ENCODE measurements around the gene CCDC181. TPM values are rescaled to one million over a fixed set of nuclear protein-coding genes. Genes with fewer than 3 reads are reported as not detected.

CCDC181 gene
- total RNA-seq, 1 donor from 2014 or later = 3.5 TPM

DNA sequence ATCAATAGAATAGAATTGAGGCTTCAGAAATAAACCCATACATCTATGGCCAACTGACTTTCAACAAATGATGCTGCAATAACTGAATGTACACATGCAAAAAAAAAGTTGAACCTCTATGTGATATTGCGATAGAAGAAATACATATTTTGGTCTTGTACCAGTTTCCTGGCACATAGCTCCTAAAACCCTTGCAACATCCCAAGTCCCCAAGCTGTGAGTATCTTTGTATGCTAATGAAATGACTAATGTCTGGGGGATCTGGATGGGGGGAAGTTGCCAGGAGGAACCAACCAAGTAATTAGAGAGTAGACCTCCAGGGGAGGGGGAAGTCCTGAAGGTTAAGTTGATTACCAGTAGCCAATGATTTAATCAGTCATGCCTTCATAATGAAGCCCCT lies 34.9 kb downstream of the CCDC181 start:
- H3K9me3 Mint-ChIP-seq = no peaks in the 10 kb centered on the region
- H3K27me3 Mint-ChIP-seq = no peaks in the 10 kb centered on the region
- peaks cover 35% of the 10 kb centered on the region for H3K36me3 Mint-ChIP-seq
- no peak overlapping the region for H3K27ac Mint-ChIP-seq
- TF ChIP-seq, protein P1, sequence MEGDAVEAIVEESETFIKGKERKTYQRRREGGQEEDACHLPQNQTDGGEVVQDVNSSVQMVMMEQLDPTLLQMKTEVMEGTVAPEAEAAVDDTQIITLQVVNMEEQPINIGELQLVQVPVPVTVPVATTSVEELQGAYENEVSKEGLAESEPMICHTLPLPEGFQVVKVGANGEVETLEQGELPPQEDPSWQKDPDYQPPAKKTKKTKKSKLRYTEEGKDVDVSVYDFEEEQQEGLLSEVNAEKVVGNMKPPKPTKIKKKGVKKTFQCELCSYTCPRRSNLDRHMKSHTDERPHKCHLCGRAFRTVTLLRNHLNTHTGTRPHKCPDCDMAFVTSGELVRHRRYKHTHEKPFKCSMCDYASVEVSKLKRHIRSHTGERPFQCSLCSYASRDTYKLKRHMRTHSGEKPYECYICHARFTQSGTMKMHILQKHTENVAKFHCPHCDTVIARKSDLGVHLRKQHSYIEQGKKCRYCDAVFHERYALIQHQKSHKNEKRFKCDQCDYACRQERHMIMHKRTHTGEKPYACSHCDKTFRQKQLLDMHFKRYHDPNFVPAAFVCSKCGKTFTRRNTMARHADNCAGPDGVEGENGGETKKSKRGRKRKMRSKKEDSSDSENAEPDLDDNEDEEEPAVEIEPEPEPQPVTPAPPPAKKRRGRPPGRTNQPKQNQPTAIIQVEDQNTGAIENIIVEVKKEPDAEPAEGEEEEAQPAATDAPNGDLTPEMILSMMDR (conservative IDR thresholded peaks at IDR 0.05) = no peak
- H3K4me1 Mint-ChIP-seq (ENCODE audit: unreplicated experiment) = no peaks in the 10 kb centered on the region
- no peak overlapping the region for H3K4me3 Mint-ChIP-seq
- DNase-seq (ENCODE audit: extremely low spot score, unreplicated experiment) = no peak

DNA sequence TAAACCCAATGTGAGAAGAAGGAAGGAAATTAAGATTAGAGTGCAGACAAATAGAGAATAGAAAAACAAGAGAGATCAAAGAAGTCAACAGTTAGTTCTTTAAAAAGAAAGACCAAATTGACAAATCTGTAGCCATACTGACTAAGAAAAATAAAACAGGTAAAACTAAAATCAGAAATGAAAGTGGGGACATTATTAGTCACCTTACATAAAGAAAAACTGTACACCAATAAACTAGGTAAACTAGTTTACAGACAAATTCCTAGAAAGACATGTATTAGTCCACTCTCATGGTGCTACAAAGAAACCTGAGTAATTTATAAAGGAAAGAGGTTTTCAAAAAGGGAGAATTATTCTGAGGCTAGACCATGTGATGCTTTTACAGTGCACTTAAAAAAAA lies 37.0 kb downstream of the CCDC181 start:
- DNase-seq (ENCODE audit: extremely low spot score, unreplicated experiment) = no peak
- peaks cover 36% of the 10 kb centered on the region for H3K36me3 Mint-ChIP-seq
- no peaks in the 10 kb centered on the region for H3K9me3 Mint-ChIP-seq
- no peaks in the 10 kb centered on the region for H3K27me3 Mint-ChIP-seq
- no peak overlapping the region for H3K27ac Mint-ChIP-seq
- TF ChIP-seq, protein P1 (conservative IDR thresholded peaks at IDR 0.05) = no peak
- no peak overlapping the region for H3K4me3 Mint-ChIP-seq
- H3K4me1 Mint-ChIP-seq (ENCODE audit: unreplicated experiment) = no peaks in the 10 kb centered on the region

DNA sequence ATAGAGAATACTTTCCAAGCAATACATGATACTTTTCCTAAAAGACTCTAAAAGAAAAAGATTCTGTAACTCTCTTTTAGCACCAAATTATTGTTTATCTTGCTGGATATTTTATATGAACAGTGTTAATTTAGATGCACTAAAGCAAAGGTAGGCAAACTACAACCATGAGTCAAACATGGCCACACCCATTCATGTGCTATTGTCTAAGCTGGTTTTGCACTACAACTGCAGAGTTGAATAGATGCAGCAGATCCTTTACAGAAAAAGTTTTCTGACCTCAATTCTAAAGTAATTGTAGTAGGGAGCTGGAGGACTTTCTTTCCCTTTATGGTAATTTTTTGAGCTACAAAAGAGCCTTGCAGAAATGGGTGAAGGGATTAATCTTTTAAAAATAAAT lies 39.9 kb downstream of the CCDC181 start:
- no peak overlapping the region for H3K4me3 Mint-ChIP-seq

DNA sequence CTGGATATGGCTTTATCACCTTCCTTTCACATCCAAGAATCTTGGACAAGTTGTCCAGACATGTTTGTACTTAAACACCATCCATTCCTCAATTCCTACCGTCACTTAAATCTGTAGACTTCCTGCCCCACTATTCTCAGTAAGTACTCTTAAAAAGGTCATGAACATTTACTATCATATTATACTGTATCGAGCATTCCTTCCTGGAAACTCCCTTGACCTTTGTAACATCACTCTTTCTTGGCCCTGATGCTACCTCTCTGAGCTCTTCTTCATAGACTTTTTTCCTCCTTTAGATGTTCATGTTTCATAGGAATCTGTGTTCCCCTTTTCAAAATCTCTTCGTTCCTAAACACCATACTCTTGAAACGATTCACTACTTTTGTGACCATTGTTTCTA lies 43.8 kb downstream of the CCDC181 start:
- no peaks in the 10 kb centered on the region for H3K9me3 Mint-ChIP-seq
- no peaks in the 10 kb centered on the region for H3K27me3 Mint-ChIP-seq
- H3K4me1 Mint-ChIP-seq (ENCODE audit: unreplicated experiment) = no peaks in the 10 kb centered on the region
- no peak overlapping the region for H3K4me3 Mint-ChIP-seq
- H3K27ac Mint-ChIP-seq = no peak overlapping the region
- no peak for DNase-seq (ENCODE audit: extremely low spot score, unreplicated experiment)
- TF ChIP-seq, protein P1 (conservative IDR thresholded peaks at IDR 0.05) = no peak
- H3K36me3 Mint-ChIP-seq = peaks cover 23% of the 10 kb centered on the region

More for the DNA sequence above, 39.9 kb downstream of the CCDC181 start:
- Mint-ChIP-seq H3K36me3 (peaks cover 25% of the 10 kb centered on the region), H3K9me3 (no peaks in the 10 kb centered on the region), H3K27me3 (no peaks in the 10 kb centered on the region), H3K4me1 (ENCODE audit: unreplicated experiment) (no peaks in the 10 kb centered on the region), H3K27ac (no peak overlapping the region)
- TF ChIP-seq, protein P1 (conservative IDR thresholded peaks at IDR 0.05) = no peak
- DNase-seq (ENCODE audit: extremely low spot score, unreplicated experiment) = no peak

DNA sequence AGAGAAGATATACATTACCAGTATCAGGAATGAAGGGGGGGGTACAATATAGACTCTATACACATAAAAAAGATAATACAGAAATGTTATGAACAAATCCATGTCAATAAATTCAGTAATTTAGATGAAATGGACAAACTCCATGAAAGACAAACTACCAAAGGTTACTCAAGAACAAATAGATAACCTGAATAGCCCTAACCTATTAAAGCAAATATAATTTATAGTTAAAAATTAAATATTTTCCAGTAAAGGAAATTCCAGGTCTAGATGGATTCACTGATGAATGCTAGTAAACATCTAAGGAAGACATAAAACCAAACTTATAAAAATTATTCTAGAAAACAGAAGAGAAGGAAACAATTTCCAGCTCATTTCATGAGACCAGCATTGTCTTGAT lies 46.1 kb downstream of the CCDC181 start:
- no peak overlapping the region for H3K27ac Mint-ChIP-seq
- no peak for DNase-seq (ENCODE audit: extremely low spot score, unreplicated experiment)
- H3K27me3 Mint-ChIP-seq = no peaks in the 10 kb centered on the region
- no peak overlapping the region for H3K4me3 Mint-ChIP-seq
- H3K4me1 Mint-ChIP-seq (ENCODE audit: unreplicated experiment) = no peaks in the 10 kb centered on the region
- TF ChIP-seq, protein P1 (conservative IDR thresholded peaks at IDR 0.05) = no peak
- no peaks in the 10 kb centered on the region for H3K9me3 Mint-ChIP-seq
- H3K36me3 Mint-ChIP-seq = peaks cover 32% of the 10 kb centered on the region

DNA sequence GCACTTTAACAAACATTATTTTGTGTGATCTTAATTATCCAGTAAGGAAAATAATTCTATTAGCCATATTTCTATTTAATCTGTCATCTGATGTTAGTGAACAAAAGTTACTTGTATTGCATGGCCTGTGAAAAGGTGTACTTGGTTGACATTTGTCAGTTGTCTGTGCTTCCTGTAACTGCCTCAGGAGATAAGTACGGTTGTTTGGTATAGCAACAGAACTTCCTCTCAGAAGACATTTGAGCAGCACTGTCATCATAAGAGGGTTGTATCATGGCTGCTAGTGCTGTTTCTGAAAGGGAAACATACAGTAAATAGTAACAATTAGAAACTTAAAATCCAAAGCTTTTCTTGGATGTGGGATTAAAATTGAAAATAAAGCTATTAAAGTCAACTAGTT lies 55.9 kb downstream of the CCDC181 start:
- Mint-ChIP-seq H3K27me3 (no peaks in the 10 kb centered on the region), H3K4me3 (no peak overlapping the region), H3K27ac (no peak overlapping the region), H3K4me1 (ENCODE audit: unreplicated experiment) (no peaks in the 10 kb centered on the region), H3K36me3 (peaks cover 5% of the 10 kb centered on the region), H3K9me3 (no peaks in the 10 kb centered on the region)
- TF ChIP-seq, protein P1 (conservative IDR thresholded peaks at IDR 0.05) = no peak
- DNase-seq (ENCODE audit: extremely low spot score, unreplicated experiment) = no peak

Measured in type B pancreatic cell (in vitro differentiated cells).